ENCODE data around the gene ISOC2. TPM values are rescaled to one million over a fixed set of nuclear protein-coding genes. Genes with fewer than 3 reads are reported as not detected.
A peak's percentile ranks its signal among the peaks of the same experiment; 100 is the strongest.
"Not testable (repeated sequence)": the region's sequence is repeated elsewhere in the genome, so short reads cannot be mapped to it uniquely, and the experiment has no call there.

ISOC2 gene
- total RNA-seq, 2 experiments from 2014 or later, result 18.6 to 20.5 TPM

DNA sequence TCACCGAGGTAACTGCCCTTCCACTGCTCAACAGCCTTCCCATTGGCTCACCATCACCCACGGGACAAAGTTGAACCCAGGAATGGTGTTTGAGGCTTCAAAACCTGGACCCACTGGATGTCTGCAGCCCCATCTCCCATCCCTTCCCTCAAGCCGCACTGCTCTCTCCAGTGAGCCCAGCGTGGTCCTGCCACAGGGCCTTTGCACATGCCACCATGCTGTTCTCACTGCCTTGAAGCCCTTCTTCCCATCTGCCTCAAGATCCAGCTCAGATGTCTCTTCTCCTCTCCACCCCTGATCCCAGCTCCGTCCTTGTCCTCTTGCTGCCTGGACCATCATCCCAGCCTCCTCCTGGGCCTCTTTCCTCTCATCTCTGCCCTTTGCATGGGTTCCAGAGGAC lies 22.4 kb downstream of the ISOC2 start:
- Mint-ChIP-seq H3K4me1 (ENCODE audit: low read depth) (peaks cover 18% of the 10 kb centered on the region), H3K27me3 (ENCODE audit: low read depth) (peaks cover 59% of the 10 kb centered on the region), H3K9me3 (no peaks in the 10 kb centered on the region), H3K4me3 (no peak overlapping the region), H3K36me3 (ENCODE audit: low read depth) (no peaks in the 10 kb centered on the region), H3K27ac (no peak overlapping the region)
- intact Hi-C loops (cut with micrococcal nuclease), result no loop called here
- CTCF ChIA-PET, result interaction anchor here (0.6 kb wide), 1 partner anchor 1478 kb away, joined by 3 read pairs; no protein-coding TSS in a partner anchor
- DNase-seq, result no peak

DNA sequence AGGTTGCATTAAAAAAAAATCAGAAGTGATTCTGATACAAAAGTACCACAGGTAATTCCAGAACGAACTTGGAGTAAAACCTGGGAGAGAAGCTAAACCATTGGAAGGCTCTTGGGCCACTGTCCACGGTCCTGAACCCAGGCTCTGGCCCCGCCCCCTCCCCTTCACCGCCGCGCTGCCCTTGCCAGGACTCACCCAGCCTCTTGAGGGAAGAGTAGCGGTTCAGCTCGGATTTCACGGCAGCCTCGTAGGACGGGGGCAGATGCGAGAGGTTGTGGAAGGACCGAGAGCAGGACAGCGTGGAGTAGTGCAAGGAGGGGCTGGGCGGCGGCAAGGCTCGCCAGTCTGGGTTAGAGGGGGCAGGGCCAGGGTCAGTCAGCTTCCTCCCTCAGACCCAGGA lies 24.0 kb downstream of the ISOC2 start:
- H3K27ac Mint-ChIP-seq, result no peak overlapping the region
- H3K36me3 Mint-ChIP-seq (ENCODE audit: low read depth), result no peaks in the 10 kb centered on the region
- H3K4me3 Mint-ChIP-seq, result no peak overlapping the region
- peaks cover 51% of the 10 kb centered on the region for H3K27me3 Mint-ChIP-seq (ENCODE audit: low read depth)
- intact Hi-C loops (cut with micrococcal nuclease), result no loop called here
- CTCF ChIA-PET, result interaction anchor here (0.6 kb wide), 1 partner anchor 37 kb away, joined by 3 read pairs; no protein-coding TSS in a partner anchor
- DNase-seq, result peak; percentile 47
- H3K9me3 Mint-ChIP-seq, result no peaks in the 10 kb centered on the region
- H3K4me1 Mint-ChIP-seq (ENCODE audit: low read depth), result peaks cover 14% of the 10 kb centered on the region

DNA sequence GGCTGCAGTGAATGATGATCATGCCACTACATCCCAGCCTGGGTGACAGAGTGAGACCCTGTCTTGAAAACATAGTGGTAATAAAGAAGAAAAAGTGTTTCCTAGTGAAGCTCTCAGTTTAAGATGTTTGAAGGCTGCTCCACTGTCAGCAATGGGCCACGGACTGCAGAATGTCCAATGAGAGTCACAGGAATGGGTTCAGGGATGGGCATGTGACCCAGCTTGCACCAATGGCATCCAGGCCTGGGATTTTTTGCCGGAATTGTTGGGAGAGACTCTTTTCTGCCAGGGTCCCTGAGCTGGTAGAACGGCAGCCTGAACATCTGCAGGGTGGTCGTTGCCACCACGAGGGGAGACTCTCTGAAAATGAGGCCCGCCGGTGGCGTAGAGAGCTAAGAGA lies 24.6 kb downstream of the ISOC2 start:
- Mint-ChIP-seq H3K4me1 (ENCODE audit: low read depth) (peaks cover 12% of the 10 kb centered on the region), H3K27me3 (ENCODE audit: low read depth) (peaks cover 54% of the 10 kb centered on the region), H3K27ac (no peak overlapping the region), H3K36me3 (ENCODE audit: low read depth) (no peaks in the 10 kb centered on the region), H3K4me3 (no peak overlapping the region), H3K9me3 (no peaks in the 10 kb centered on the region)
- DNase-seq, result no peak
- CTCF ChIA-PET, result interaction anchor here (0.6 kb wide), 1 partner anchor 38 kb away, joined by 3 read pairs; no protein-coding TSS in a partner anchor
- intact Hi-C loops (cut with micrococcal nuclease), result no loop called here

DNA sequence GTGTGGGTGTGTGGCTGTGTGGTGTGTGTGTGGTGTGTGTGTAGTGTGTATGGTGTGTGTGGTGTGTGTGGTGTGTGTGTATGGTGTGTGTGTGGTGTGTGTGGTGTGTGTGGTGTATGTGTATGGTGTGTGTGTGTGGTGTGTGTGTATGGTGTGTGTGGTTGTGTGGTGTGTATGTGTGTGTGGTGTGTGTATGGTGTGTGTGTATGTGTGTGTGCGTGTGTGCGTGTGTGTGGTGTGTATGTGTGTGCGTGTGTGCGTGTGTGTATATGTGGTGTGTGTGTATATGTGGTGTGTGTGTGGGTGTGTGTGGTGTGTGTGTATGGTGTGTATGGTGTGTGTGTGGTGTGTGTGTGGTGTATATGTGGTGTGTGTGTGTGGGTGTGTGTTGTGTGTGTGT lies 26.4 kb downstream of the ISOC2 start:
- DNase-seq, result no peak
- CTCF ChIA-PET, result no interaction called here
- intact Hi-C loops (cut with micrococcal nuclease), result no loop called here
- Mint-ChIP-seq H3K27me3 (ENCODE audit: low read depth) (peaks cover 54% of the 10 kb centered on the region), H3K36me3 (ENCODE audit: low read depth) (no peaks in the 10 kb centered on the region), H3K4me1 (ENCODE audit: low read depth) (no peaks in the 10 kb centered on the region), H3K4me3 (no peak overlapping the region), H3K9me3 (no peaks in the 10 kb centered on the region), H3K27ac (no peak overlapping the region)

DNA sequence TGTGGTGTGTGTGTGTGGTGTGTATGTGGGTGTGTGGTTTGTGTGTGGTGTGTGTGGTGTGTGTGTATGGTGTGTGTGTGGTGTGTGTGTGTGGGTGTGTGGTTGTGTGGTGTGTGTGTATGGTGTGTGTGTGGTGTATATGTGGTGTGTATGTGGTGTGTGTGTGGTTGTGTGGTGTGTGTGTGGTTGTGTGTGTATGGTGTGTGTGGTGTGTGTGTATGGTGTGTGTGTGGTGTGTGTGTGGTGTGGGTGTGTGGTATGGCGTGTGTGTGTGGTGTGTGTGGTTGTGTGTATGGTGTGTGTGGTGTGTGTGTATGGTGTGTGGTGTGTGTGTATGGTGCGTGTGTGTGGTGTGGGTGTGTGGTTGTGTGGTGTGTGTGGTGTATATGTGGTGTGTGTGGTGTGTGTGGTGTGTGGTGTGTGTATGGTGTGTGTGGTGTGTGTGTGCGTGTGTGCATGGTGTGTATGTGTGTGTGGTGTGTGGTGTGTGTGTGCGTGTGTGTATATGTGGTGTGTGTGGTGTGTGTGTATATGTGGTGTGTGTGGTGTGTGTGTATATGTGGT lies 27.0 kb downstream of the ISOC2 start:
- H3K27ac Mint-ChIP-seq, result no peak overlapping the region
- intact Hi-C loops (cut with micrococcal nuclease), result no loop called here
- no peaks in the 10 kb centered on the region for H3K9me3 Mint-ChIP-seq
- H3K36me3 Mint-ChIP-seq (ENCODE audit: low read depth), result no peaks in the 10 kb centered on the region
- no peaks in the 10 kb centered on the region for H3K4me1 Mint-ChIP-seq (ENCODE audit: low read depth)
- no peak for DNase-seq
- peaks cover 51% of the 10 kb centered on the region for H3K27me3 Mint-ChIP-seq (ENCODE audit: low read depth)
- CTCF ChIA-PET, result no interaction called here
- no peak overlapping the region for H3K4me3 Mint-ChIP-seq

DNA sequence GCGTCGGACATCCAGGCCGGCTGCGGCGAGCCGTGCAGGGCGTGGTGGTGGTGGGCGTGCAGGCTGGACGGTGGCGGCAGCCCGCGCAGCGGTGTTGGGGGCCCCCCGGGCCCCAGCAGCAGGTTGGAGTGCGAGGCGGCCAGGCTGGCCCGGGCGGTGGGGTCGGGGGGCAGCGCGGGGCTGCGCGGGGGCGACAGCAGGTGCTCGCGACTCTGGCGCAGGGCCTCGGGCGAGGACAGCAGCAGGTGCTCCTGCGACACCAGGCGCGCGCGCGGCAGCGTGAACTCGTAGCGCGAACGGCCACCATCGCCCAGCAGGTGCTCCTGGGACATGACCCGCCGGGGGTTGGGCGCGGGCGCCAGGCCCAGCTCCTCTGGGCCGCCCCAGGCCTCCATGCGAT lies 28.1 kb downstream of the ISOC2 start:
- Mint-ChIP-seq H3K27me3 (ENCODE audit: low read depth) (peaks cover 43% of the 10 kb centered on the region), H3K27ac (no peak overlapping the region), H3K36me3 (ENCODE audit: low read depth) (no peaks in the 10 kb centered on the region), H3K4me3 (no peak overlapping the region), H3K9me3 (no peaks in the 10 kb centered on the region), H3K4me1 (ENCODE audit: low read depth) (no peaks in the 10 kb centered on the region)
- no peak for DNase-seq
- CTCF ChIA-PET, result no interaction called here
- intact Hi-C loops (cut with micrococcal nuclease), result no loop called here

DNA sequence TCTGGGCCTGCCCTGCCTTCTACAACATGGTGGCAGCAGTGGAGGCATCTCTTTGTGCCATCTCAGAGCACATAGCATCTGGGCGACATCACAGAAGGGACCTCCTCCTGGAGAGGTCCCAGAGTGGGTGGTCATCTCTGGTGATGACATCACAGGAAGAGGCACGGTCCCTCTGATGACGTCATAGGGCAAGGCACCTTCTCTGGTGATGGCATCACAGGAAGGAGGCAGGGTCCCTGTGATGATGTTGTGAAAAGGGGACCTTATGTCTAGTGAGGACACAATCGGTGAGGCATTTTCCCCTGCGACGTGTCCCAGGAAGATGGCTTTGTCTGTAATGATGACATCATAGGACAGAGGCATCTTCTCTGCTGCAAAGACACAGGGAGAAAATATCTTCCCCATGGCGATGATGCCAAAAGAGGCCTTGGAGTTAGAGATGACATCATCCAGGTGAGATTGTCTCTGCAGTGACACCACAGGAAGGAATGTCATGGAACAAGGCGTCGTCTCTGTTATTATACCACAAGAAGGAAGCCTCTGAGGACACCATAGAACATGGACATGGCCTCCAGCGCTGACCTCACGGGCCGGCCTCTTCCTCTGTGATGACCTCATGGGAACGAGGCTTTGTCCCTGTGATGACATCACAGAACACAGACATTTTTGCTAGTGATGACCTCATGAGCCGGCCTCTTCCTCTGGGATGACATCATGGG lies 29.0 kb downstream of the ISOC2 start:
- CTCF ChIA-PET, result no interaction called here
- Mint-ChIP-seq H3K27me3 (ENCODE audit: low read depth) (peaks cover 38% of the 10 kb centered on the region), H3K9me3 (no peaks in the 10 kb centered on the region), H3K4me3 (no peak overlapping the region), H3K36me3 (ENCODE audit: low read depth) (no peaks in the 10 kb centered on the region), H3K27ac (no peak overlapping the region), H3K4me1 (ENCODE audit: low read depth) (no peaks in the 10 kb centered on the region)
- DNase-seq, result no peak
- intact Hi-C loops (cut with micrococcal nuclease), result no loop called here

DNA sequence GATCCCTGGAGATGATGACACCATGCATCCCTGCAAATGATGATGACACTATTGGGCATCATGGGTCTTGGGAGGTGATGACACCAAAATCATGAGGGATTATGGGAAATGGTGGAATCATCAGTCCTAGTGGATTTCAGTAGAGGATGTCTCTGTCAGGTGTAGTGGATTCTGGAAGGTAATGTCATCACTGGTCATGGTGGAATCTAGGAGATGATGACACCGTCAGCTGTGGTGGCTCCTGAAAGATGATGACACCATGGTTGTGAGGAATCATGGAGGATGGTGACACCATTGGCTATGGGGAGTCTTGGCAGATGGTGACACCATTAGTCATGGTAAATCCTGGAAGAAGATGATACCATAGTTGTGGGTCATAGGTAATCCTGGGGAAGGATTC lies 30.3 kb downstream of the ISOC2 start:
- intact Hi-C loops (cut with micrococcal nuclease), result no loop called here
- Mint-ChIP-seq H3K9me3 (no peaks in the 10 kb centered on the region), H3K4me3 (no peak overlapping the region), H3K4me1 (ENCODE audit: low read depth) (no peaks in the 10 kb centered on the region), H3K36me3 (ENCODE audit: low read depth) (no peaks in the 10 kb centered on the region), H3K27ac (no peak overlapping the region), H3K27me3 (ENCODE audit: low read depth) (peaks cover 28% of the 10 kb centered on the region)
- DNase-seq, result no peak
- CTCF ChIA-PET, result no interaction called here

DNA sequence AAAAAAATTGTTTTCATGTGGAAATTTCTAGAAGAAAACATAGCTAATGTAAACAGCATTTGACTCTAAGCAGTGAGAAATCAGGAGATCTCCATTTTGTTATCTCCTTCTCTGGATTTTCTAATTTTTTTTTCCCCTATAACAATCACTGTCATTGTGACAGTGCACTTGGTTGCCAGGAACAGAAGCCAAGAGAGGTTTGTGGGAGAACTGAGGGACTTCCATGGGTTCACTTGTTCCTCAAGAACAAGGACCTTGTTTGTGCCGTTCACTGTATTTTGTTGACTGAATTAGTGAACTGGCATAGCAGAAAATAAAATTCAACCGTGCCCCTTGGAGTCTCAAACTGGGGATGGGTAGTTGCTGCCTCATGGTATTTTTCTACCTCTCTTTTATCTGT lies 35.4 kb downstream of the ISOC2 start:
- peaks cover 8% of the 10 kb centered on the region for H3K4me1 Mint-ChIP-seq (ENCODE audit: low read depth)
- H3K27ac Mint-ChIP-seq, result no peak overlapping the region
- CTCF ChIA-PET, result interaction anchor here (0.6 kb wide), 1 partner anchor 69 kb away, joined by 4 read pairs; no protein-coding TSS in a partner anchor
- H3K9me3 Mint-ChIP-seq, result no peaks in the 10 kb centered on the region
- no peaks in the 10 kb centered on the region for H3K36me3 Mint-ChIP-seq (ENCODE audit: low read depth)
- peaks cover 11% of the 10 kb centered on the region for H3K27me3 Mint-ChIP-seq (ENCODE audit: low read depth)
- intact Hi-C loops (cut with micrococcal nuclease), result no loop called here
- no peak for DNase-seq
- H3K4me3 Mint-ChIP-seq, result no peak overlapping the region

DNA sequence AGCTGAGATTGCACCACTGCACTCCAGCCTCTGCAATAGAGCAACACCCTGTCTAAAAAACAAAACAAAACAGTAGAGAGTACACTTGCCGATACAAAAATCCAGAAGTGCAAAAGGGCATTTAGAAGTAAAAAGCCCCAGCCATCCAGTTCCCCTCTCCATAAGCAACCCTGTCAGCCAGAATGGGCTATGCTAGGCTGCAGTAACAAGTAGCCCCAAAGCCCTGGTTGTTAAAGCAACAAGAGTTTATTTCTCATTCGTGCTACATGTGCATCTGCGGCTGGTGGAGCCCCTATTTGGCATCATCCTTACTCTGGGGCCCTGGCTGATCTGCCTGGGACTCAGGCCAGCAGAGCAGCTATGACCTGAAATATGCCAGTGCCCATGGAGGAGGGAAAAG lies 36.9 kb downstream of the ISOC2 start:
- no peaks in the 10 kb centered on the region for H3K36me3 Mint-ChIP-seq (ENCODE audit: low read depth)
- peaks cover 3% of the 10 kb centered on the region for H3K27me3 Mint-ChIP-seq (ENCODE audit: low read depth)
- DNase-seq, result no peak
- intact Hi-C loops (cut with micrococcal nuclease), result no loop called here
- peaks cover 11% of the 10 kb centered on the region for H3K4me1 Mint-ChIP-seq (ENCODE audit: low read depth)
- H3K9me3 Mint-ChIP-seq, result no peaks in the 10 kb centered on the region
- CTCF ChIA-PET, result no interaction called here
- no peak overlapping the region for H3K4me3 Mint-ChIP-seq
- no peak overlapping the region for H3K27ac Mint-ChIP-seq

DNA sequence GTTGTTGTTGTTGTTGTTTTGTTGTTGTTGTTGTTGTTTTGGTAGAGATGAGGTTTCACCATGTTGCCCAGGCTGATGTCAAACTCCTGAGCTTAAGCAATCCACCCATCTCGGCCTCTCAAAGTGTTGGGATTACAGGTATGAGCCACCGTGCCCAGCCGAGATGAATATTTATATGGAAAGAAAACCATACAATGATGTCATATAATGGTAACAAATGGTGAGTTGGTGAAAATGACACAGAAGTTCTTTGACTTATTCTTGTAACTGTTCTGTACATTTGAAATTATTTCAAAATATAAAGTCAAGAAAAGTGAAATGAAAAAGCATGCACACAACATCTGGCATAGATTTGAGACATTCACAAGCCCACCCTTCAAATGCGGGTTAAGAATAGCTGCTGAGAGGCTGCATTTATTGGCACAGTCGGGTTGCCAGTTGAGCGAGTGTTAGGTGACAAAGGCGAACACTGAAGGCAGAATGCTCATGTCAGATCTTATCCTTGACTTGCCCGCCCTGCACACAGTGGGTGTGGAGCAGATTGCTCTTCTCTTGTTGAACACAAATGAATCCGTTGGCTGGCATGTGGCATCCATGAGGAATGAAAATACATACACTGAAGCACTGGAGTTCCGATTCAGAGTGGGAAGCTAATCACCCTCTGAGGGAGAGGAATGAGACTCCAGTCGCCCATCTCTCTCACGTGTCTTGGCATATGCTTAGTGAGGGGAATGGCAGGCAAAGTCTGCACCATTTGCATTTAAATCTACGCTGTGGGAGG lies 38.0 kb downstream of the ISOC2 start:
- no peaks in the 10 kb centered on the region for H3K27me3 Mint-ChIP-seq (ENCODE audit: low read depth)
- intact Hi-C loops (cut with micrococcal nuclease), result no loop called here
- CTCF ChIA-PET, result no interaction called here
- DNase-seq, result no peak
- no peak overlapping the region for H3K27ac Mint-ChIP-seq
- no peaks in the 10 kb centered on the region for H3K9me3 Mint-ChIP-seq
- no peaks in the 10 kb centered on the region for H3K36me3 Mint-ChIP-seq (ENCODE audit: low read depth)
- H3K4me3 Mint-ChIP-seq, result no peak overlapping the region
- peaks cover 11% of the 10 kb centered on the region for H3K4me1 Mint-ChIP-seq (ENCODE audit: low read depth)

DNA sequence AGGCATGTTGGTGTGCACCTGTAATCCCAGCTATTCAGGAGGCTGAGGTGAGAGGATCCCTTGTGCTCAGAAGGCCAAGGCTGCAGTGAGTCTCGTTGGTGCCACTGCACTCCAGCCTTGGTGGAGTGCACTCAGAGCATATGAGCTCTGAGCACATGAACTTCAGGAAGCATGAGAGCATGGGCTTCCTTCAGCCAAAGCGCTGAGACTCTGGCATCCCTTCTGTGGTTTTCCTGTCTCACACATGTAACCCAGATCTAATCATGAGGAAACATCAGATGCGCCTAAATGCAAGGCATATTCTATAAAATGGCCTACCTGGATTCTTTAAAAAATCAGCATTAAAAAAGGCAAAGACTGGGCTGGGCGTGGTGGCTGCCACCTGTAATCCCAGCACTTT lies 40.2 kb downstream of the ISOC2 start:
- H3K36me3 Mint-ChIP-seq (ENCODE audit: low read depth); H3K27ac Mint-ChIP-seq; intact Hi-C loops (cut with micrococcal nuclease); H3K4me3 Mint-ChIP-seq; H3K9me3 Mint-ChIP-seq; H3K27me3 Mint-ChIP-seq (ENCODE audit: low read depth): not testable (repeated sequence)
- H3K4me1 Mint-ChIP-seq (ENCODE audit: low read depth), result peaks cover 13% of the 10 kb centered on the region
- DNase-seq, result peak; percentile 23
- CTCF ChIA-PET, result interaction anchor here (0.6 to 1.6 kb wide), 3 partner anchors 130 to 276 kb away, joined by 3 to 4 read pairs (median 3); no protein-coding TSS in a partner anchor

Data from activated naive CD4-positive, alpha-beta T cell treated with anti-CD3 and anti-CD28 coated beads for 36 hours (primary cell).